SU-DHL-6 (cell line): Measurements from ENCODE around the gene PPP3CA.

Source experiments
- CTCF ChIP-seq: fragments of 200-600 bp; sonication (generic); IDR thresholded peaks from one replicate; pipeline ENCODE4 v1.5.1; 2017; ENCODE audit warnings: antibody characterized with exemption, mild to moderate bottlenecking, low read length, moderate library complexity; ENCODE audit not compliant: insufficient read depth, poor library complexity, severe bottlenecking
- EZH2phosphoT487 ChIP-seq: fragments of 200-600 bp; sonication (generic), shearing (Covaris generic); conservative IDR thresholded peaks from 2 replicates; pipeline ENCODE4 v1.6.1; 2018; ENCODE audit warnings: mild to moderate bottlenecking, antibody characterized with exemption, low read length, moderate library complexity, mixed read lengths

DNA sequence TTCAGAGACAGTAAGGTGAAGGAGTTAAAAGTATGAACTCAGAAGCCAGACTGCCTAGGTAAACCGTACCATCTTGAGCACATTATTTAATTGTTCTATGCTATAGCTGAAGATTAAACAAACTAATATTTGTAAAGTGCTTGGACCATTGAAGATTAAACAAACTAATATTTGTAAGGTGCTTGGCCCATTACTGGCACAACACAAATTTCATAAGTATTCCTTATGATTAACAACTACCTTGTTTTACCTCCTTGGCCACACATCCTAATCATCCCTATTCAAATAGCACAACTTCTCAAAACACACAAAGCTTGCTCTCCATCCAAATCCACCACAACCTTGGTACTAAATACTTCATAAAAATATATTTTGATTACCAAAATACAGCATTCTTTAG, 137.0 kb downstream of the PPP3CA start:
- TF ChIP-seq CTCF (no peak), EZH2phosphoT487 (no peak)
